ENCODE measurements around the gene RPS14.

The RPS14 gene

DNA sequence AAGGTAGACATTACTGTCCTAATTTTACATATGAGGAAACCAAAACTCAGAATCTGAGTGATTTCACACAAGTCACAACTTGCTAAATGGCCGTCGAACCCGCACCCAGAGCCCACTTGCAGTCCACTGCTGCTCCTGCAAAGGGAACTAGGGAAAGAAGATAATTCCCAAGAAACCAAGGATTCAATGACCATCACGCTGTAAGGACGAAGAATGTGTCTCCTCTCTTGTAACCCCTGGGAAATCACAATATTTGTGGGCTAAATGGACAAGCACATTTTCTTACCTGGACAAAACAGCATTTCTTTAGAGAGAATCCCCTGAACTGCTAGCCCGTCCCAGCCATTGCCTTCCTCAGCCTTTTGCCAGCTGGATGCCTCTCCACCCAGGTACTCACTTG is 2.4 kb downstream of the RPS14 start:
- Histone ChIP-seq H3K36me3 (ENCODE audit: control insufficient read depth, insufficient read depth, low read length) (peaks cover 36% of the 10 kb centered on the region), H3K27me3 (replicated peaks; ENCODE audit: control insufficient read depth, insufficient read depth, low read length) (no peaks in the 10 kb centered on the region), H3K4me3 (replicated peaks; ENCODE audit: low read depth, low read length) (0 out of 2 replicates have a peak overlapping the region, but pooled peaks have one; percentile 16)
- DNase-seq (ENCODE audit: extremely low read depth, insufficient read length) = no peak
- TF ChIP-seq, protein P1, sequence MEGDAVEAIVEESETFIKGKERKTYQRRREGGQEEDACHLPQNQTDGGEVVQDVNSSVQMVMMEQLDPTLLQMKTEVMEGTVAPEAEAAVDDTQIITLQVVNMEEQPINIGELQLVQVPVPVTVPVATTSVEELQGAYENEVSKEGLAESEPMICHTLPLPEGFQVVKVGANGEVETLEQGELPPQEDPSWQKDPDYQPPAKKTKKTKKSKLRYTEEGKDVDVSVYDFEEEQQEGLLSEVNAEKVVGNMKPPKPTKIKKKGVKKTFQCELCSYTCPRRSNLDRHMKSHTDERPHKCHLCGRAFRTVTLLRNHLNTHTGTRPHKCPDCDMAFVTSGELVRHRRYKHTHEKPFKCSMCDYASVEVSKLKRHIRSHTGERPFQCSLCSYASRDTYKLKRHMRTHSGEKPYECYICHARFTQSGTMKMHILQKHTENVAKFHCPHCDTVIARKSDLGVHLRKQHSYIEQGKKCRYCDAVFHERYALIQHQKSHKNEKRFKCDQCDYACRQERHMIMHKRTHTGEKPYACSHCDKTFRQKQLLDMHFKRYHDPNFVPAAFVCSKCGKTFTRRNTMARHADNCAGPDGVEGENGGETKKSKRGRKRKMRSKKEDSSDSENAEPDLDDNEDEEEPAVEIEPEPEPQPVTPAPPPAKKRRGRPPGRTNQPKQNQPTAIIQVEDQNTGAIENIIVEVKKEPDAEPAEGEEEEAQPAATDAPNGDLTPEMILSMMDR (IDR thresholded peaks at IDR 0.05; ENCODE audit: insufficient read depth, low read length, poor library complexity, severe bottlenecking) = no peak

DNA sequence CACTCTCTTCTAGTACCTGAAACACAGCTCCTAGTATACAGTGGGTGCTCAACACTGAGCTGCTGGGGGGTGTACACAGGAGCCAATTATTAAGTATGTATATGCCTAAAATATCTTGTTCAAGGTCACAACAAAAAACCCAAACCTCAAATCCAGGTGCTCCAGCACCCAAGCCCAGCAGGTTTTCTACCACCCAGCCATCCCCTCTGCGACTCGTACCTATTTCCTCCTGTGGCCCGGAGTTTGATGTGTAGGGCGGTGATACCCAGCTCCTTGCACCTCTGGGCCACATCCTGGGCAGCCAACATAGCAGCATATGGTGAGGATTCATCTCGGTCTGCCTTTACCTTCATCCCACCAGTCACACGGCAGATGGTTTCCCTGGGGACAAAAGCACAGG is 3.0 kb downstream of the RPS14 start:
- no peaks in the 10 kb centered on the region for H3K27me3 ChIP-seq (replicated peaks; ENCODE audit: control insufficient read depth, insufficient read depth, low read length)
- no peak overlapping the region for H3K4me3 ChIP-seq (replicated peaks; ENCODE audit: low read depth, low read length)
- TF ChIP-seq, protein P1 (IDR thresholded peaks at IDR 0.05; ENCODE audit: insufficient read depth, low read length, poor library complexity, severe bottlenecking) = no peak
- no peak for DNase-seq (ENCODE audit: extremely low read depth, insufficient read length)
- peaks cover 36% of the 10 kb centered on the region for H3K36me3 ChIP-seq (ENCODE audit: control insufficient read depth, insufficient read depth, low read length)

DNA sequence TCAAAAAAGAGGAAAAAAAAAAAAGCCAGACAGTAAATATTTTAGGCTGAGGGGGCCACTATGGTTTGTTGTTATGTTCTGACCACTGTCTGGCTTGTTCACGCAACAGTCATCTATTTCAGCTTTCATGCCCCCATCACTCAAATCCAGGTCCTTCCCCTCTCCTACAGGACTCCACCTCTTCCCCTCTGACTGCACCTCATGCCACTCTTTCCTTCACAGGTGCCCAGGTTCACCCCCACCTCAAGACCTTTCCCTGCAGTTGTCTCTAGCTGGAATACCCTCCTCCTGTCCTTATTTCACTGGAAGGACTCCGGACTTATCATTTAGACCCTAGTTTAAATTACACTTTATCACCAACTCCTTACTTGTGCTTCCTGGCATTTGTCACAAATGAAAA is 3.5 kb downstream of the RPS14 start:
- peaks cover 36% of the 10 kb centered on the region for H3K36me3 ChIP-seq (ENCODE audit: control insufficient read depth, insufficient read depth, low read length)
- TF ChIP-seq, protein P1 (IDR thresholded peaks at IDR 0.05; ENCODE audit: insufficient read depth, low read length, poor library complexity, severe bottlenecking) = no peak

DNA sequence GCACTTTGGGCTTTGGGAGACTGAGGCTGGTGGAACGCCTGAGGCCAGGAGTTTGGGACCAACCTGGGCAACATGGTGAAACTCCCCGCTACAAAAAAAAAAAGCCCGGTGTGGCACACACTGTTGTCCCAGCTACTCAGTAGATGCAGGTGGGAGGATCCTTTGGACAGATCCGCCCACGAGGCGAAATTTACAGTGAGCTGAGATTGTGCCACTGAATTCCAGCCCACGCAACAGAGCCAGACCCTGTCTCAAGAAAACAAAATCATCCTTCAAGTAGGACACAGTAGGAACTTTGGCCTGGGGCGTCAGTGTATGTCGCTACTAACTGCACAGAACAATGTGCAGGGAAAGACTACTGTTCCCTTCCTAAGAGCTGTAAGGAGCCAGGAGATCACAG is 4.8 kb downstream of the RPS14 start:
- DNase-seq (ENCODE audit: extremely low read depth, insufficient read length) = no peak
- Histone ChIP-seq H3K36me3 (ENCODE audit: control insufficient read depth, insufficient read depth, low read length) (peaks cover 36% of the 10 kb centered on the region), H3K4me3 (replicated peaks; ENCODE audit: low read depth, low read length) (no peak overlapping the region), H3K27me3 (replicated peaks; ENCODE audit: control insufficient read depth, insufficient read depth, low read length) (no peaks in the 10 kb centered on the region)
- TF ChIP-seq, protein P1 (IDR thresholded peaks at IDR 0.05; ENCODE audit: insufficient read depth, low read length, poor library complexity, severe bottlenecking) = no peak

More for the DNA sequence above, 3.5 kb downstream of the RPS14 start:
- no peak for DNase-seq (ENCODE audit: extremely low read depth, insufficient read length)
- Histone ChIP-seq H3K27me3 (replicated peaks; ENCODE audit: control insufficient read depth, insufficient read depth, low read length) (no peaks in the 10 kb centered on the region), H3K4me3 (replicated peaks; ENCODE audit: low read depth, low read length) (no peak overlapping the region)

DNA sequence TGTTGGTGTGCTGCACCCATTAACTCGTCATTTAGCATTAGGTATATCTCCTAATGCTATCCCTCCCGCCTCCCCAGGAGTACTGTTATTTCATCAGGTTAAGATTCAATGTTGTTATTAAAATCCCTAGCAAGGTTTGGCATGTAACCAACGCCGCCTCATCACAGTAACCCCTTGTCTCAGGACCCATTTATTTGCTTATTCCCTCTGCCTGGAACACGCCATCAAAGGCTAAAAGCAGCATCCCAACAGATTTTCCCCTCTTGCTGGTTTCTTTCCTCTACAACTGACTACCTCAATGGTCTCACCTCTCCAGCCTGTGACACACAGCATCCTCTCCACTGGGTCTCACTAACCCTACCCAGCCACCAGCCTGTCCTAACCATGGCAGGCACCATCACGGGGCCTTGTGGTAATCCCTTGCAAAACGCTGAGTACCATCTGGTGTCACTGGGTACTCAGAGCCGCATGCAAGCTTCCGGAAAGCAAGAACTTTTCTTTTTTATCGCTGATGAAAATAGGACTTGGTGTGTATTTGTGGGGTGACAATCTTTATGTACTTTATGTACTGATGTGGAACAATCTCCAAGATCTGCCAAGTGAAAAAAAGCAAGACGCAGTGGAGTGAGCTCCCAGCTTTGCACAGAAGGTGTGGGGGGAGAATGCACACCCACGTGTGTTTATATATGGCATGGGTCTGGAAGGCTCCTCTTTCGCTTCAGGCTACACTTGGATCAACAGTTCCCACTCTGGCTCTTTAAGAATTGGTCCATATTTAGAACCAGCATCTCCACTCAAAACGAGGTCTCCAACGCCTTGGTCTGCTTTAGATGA is 6.1 kb downstream of the RPS14 start:
- H3K27me3 ChIP-seq (replicated peaks; ENCODE audit: control insufficient read depth, insufficient read depth, low read length) = no peaks in the 10 kb centered on the region
- no peak overlapping the region for H3K4me3 ChIP-seq (replicated peaks; ENCODE audit: low read depth, low read length)
- peaks cover 36% of the 10 kb centered on the region for H3K36me3 ChIP-seq (ENCODE audit: control insufficient read depth, insufficient read depth, low read length)
- TF ChIP-seq, protein P1 (IDR thresholded peaks at IDR 0.05; ENCODE audit: insufficient read depth, low read length, poor library complexity, severe bottlenecking) = no peak
- no peak for DNase-seq (ENCODE audit: extremely low read depth, insufficient read length)
